Keratinocyte (primary cell): ENCODE measurements around the gene SP5. TPM values are rescaled to one million over a fixed set of nuclear protein-coding genes. Genes with fewer than 3 reads are reported as not detected.

Experiments
- DNase-seq: peaks from one replicate; pipeline ENCODE4 v3.0.0-alpha.2; 2011; ENCODE audit warnings: low read depth, missing footprints, low spot score
- FAIRE-seq: peaks from 2 replicates; lab custom pipeline; 2011; peaks lifted over from hg19 to GRCh38; lab: Jason Lieb, UNC
- H2AFZ ChIP-seq: 2 replicates; pipeline ENCODE4 v1.6.0; 2012; ENCODE audit warnings: low read length, control low read depth, inconsistent platforms; ENCODE audit not compliant: control insufficient read depth
- H3K27ac ChIP-seq: 2 replicates; pipeline ENCODE4 v1.5.1; 2011; ENCODE audit warnings: low read length; ENCODE audit not compliant: control insufficient read depth, insufficient read depth
- H3K27me3 ChIP-seq: 3 replicates; pipeline ENCODE4 v1.6.0; 2011; ENCODE audit warnings: low read length; ENCODE audit not compliant: control insufficient read depth, insufficient read depth; ENCODE audit errors: extremely low read depth
- H3K36me3 ChIP-seq, 2 experiments: 2 replicates in 1 of 2; 3 replicates in 1 of 2; pipeline ENCODE4 v1.5.1; 2011; ENCODE audit warnings: low read length in 2 of 2, mild to moderate bottlenecking in 1 of 2; ENCODE audit not compliant: control insufficient read depth in 2 of 2, insufficient read depth in 2 of 2; ENCODE audit errors: extremely low read depth in 1 of 2
- H3K4me1 ChIP-seq: 3 replicates; pipeline ENCODE4 v1.5.1; 2011; ENCODE audit warnings: low read length; ENCODE audit not compliant: control insufficient read depth, insufficient read depth; ENCODE audit errors: extremely low read depth
- H3K4me2 ChIP-seq: 3 replicates; pipeline ENCODE4 v1.6.0; 2011; ENCODE audit warnings: low read depth, low read length; ENCODE audit not compliant: control insufficient read depth, insufficient read depth; ENCODE audit errors: extremely low read depth
- H3K4me3 ChIP-seq, 3 experiments: fragments of 200-600 bp in 1 of 3; sonication (generic) in 1 of 3; 2 replicates in 2 of 3; 3 replicates in 1 of 3; pipeline ENCODE4 v1.5.1; 2011 to 2016; ENCODE audit warnings: low read length in 3 of 3, mild to moderate bottlenecking in 3 of 3, control low read depth in 2 of 3, inconsistent platforms in 1 of 3, low read depth in 1 of 3, mixed read lengths in 1 of 3, mixed run types in 1 of 3, moderate library complexity in 1 of 3; ENCODE audit not compliant: control insufficient read depth in 2 of 3, insufficient read depth in 2 of 3; ENCODE audit errors: extremely low read depth in 1 of 3
- H3K79me2 ChIP-seq: 2 replicates; pipeline ENCODE4 v1.6.0; 2012; ENCODE audit warnings: low read length; ENCODE audit not compliant: control insufficient read depth, insufficient read depth
- H3K9ac ChIP-seq: 3 replicates; pipeline ENCODE4 v1.6.0; 2011; ENCODE audit warnings: low read length; ENCODE audit not compliant: control insufficient read depth, insufficient read depth; ENCODE audit errors: extremely low read depth
- H3K9me1 ChIP-seq: 3 replicates; pipeline ENCODE4 v1.6.0; 2011; ENCODE audit warnings: low read length; ENCODE audit not compliant: control insufficient read depth, insufficient read depth; ENCODE audit errors: extremely low read depth
- H3K9me3 ChIP-seq: 2 replicates; pipeline ENCODE4 v1.5.1; 2012; ENCODE audit warnings: low read depth, low read length; ENCODE audit not compliant: control insufficient read depth
- H4K20me1 ChIP-seq: 3 replicates; pipeline ENCODE4 v1.6.0; 2011; ENCODE audit warnings: low read length; ENCODE audit not compliant: control insufficient read depth, insufficient read depth; ENCODE audit errors: extremely low read depth
- CTCF ChIP-seq, 3 experiments: IDR thresholded peaks in 1 of 3; conservative IDR thresholded peaks in 1 of 3; optimal IDR thresholded peaks in 1 of 3; 2 replicates in 2 of 3; 3 replicates in 1 of 3; pipeline versions ENCODE3 to v1.5.1; 2011; ENCODE audit warnings: low read length in 3 of 3, mild to moderate bottlenecking in 3 of 3, moderate library complexity in 2 of 3, control low read depth in 1 of 3, inconsistent platforms in 1 of 3; ENCODE audit not compliant: insufficient read depth in 2 of 3; ENCODE audit errors: extremely low read depth in 1 of 3
- EZH2 ChIP-seq: IDR thresholded peaks from one replicate; pipeline ENCODE4 v1.6.1; 2012; ENCODE audit warnings: inconsistent platforms, mild to moderate bottlenecking, low read length, moderate library complexity
- dilution Hi-C: fragments of 300-500 bp; cut with MboI; formaldehyde crosslinking; loops from one replicate; pipeline ENCODE4 v1.7.0; 2020; ENCODE audit warnings: low sequenced_read_pairs; ENCODE audit not compliant: extremely low pct_ligation_motif_present
- polyA plus RNA-seq, 5 experiments: library from polyadenylated mRNA; depleted of rRNA in 3 of 5; stranded (reverse) in 3 of 5; stranded (forward) in 1 of 5; unstranded in 1 of 5; fragments of >200 nt; gene quantifications; 1 replicate in 1 of 5; 2 replicates in 3 of 5; 3 replicates in 1 of 5; pipeline versions ENCODE4 v1.2.1 to v1.2.3, GENCODE V29; 2011 to 2012; ENCODE audit warnings: missing spikeins in 2 of 5, low read depth in 1 of 5, low replicate concordance in 1 of 5

SP5 gene
- polyA plus RNA-seq, 1 donor (not counting 4 experiments of a cell fraction or from before 2014, with no cell fraction given), result not detected

DNA sequence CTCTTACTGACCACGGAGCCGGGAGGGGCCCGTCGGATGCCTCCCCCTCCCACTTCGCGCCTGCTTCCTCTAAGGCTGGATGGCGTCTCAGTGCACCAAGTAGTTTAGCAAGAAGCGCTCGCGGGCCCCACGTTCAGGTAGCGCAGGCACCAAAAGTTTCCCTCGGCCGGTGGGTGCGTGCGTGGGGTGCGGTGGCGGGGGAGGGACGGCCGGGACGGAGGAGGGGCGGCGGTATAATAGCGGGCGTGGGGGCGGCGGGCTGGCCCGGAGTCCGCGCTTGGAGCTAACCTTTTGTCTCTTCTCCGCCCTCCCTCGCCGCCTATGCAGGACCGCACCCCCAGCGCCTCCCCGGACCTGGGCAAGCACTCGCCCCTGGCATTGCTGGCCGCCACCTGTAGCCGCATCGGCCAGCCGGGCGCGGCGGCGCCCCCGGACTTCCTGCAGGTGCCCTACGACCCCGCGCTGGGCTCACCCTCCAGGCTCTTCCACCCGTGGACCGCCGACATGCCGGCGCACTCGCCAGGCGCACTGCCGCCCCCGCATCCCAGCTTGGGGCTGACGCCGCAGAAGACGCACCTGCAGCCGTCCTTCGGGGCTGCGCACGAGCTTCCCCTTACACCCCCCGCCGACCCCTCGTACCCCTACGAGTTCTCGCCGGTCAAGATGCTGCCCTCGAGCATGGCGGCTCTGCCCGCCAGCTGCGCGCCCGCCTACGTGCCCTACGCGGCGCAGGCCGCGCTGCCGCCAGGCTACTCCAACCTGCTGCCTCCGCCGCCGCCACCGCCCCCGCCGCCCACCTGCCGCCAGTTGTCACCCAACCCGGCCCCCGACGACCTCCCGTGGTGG, 1.0 kb downstream of the SP5 start:
- no peaks in the 10 kb centered on the region for H3K9me1 ChIP-seq
- dilution Hi-C loops, result no loop called here
- peak; percentile 70 for TF ChIP-seq EZH2
- no peak for TF ChIP-seq CTCF (optimal IDR thresholded peaks at IDR 0.05 in 1 of 3, IDR thresholded peaks at IDR 0.05 in 1 of 3, conservative IDR thresholded peaks at IDR 0.05 in 1 of 3; ENCODE audit: extremely low read depth in 1 of 3, insufficient read depth in 2 of 3, low read length in 3 of 3)
- H3K4me3 ChIP-seq, result peak overlapping the region in 1 of 3 experiments; percentile 73
- DNase-seq (no peak), FAIRE-seq (no peak)
- no peaks in the 10 kb centered on the region for H3K9me3 ChIP-seq
- no peak overlapping the region for H2AFZ ChIP-seq
- no peaks in the 10 kb centered on the region for H3K36me3 ChIP-seq
- no peaks in the 10 kb centered on the region for H4K20me1 ChIP-seq
- H3K9ac ChIP-seq, result no peak overlapping the region
- H3K27ac ChIP-seq, result no peak overlapping the region
- peaks cover 3% of the 10 kb centered on the region for H3K4me1 ChIP-seq
- no peaks in the 10 kb centered on the region for H3K79me2 ChIP-seq
- H3K4me2 ChIP-seq, result peak overlapping the region; percentile 88
- H3K27me3 ChIP-seq, result peaks cover 81% of the 10 kb centered on the region

GRCh38 chr2:170716851-170717598, 1.9 kb downstream of the SP5 start:
- Histone ChIP-seq H3K4me1 (peaks cover 3% of the 10 kb centered on the region), H3K36me3 (no peaks in the 10 kb centered on the region), H3K27ac (no peak overlapping the region), H3K4me2 (no peak overlapping the region), H4K20me1 (no peaks in the 10 kb centered on the region), H2AFZ (no peak overlapping the region), H3K9me1 (no peaks in the 10 kb centered on the region), H3K9me3 (no peaks in the 10 kb centered on the region), H3K79me2 (no peaks in the 10 kb centered on the region), H3K27me3 (peaks cover 73% of the 10 kb centered on the region), H3K4me3 (no peak overlapping the region), H3K9ac (no peak overlapping the region)
- no peak for DNase-seq
- TF ChIP-seq EZH2, result peak; percentile 89
- TF ChIP-seq CTCF (optimal IDR thresholded peaks at IDR 0.05 in 1 of 3, IDR thresholded peaks at IDR 0.05 in 1 of 3, conservative IDR thresholded peaks at IDR 0.05 in 1 of 3; ENCODE audit: extremely low read depth in 1 of 3, insufficient read depth in 2 of 3, low read length in 3 of 3), result peak; percentile 13 to 53 (median 50)
- dilution Hi-C loops, result no loop called here
- FAIRE-seq, result no peak
